ENCODE results near the gene ENC1. TPM values are rescaled to one million over a fixed set of nuclear protein-coding genes. Genes with fewer than 3 reads are reported as not detected.

ENC1 gene
- polyA plus RNA-seq, 1 donor = 102 TPM

DNA sequence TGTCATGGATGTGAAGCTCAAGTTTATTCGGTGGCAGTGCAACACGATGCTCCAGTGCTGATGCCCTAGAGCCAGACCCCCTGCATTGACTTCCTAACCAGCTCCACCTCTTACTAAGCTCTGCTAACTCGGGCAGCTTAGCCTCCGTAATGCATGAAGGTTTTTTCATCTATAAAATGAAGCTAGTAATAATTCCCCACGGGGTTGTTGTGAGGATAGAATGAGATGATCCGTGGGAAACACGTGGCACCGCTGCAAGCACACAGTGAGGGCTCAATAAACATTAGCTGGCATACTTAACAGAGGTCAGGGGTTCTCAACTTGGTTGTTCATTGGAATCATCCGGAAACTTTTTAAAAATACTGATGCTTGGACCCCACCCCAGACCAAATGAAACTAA, 6.8 kb downstream of the ENC1 start:
- no peak for DNase-seq

GRCh38 chr5:74632947-74633356, 7.6 kb downstream of the ENC1 start:
- DNase-seq = no peak

DNA sequence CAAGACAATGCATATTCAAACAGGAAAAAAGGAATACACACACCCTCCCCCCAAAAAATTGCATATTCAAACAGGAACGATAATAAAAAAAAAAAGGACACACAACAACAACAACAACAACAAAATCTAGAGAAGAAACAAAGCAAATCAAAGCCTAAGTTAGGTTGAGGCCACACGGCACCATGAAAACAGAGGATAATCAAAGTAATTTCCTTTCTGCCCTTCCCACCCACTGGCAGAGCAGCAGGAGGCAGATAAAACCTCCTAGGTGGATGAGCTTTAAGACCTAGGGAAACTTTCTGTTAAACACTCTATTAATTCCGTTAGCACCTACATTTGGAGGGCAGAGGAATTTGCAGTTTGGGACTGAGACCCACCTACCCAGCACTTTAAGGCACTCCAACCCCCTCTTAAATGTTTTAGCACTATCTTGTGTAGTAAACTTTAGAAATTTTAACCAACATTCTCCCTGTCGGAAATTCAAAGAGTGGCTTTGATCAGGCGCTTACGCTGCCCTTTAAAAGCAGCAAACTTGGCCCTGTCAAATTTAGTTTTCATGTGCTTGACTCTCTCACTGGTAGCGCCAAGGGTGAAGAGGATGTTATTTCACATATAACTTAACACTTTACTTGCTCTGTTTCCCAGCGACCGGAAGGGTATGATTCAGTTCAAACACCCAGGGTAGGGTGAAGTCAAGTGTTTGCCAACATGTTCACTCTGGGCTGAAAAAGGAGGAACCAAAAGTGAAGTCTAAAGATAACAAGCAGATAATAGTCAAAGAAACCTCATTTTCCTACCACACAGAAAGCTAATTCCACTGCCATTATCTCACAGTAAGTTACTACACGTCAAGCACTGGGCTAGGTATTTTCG, 9.2 kb downstream of the ENC1 start:
- no peak for DNase-seq

DNA sequence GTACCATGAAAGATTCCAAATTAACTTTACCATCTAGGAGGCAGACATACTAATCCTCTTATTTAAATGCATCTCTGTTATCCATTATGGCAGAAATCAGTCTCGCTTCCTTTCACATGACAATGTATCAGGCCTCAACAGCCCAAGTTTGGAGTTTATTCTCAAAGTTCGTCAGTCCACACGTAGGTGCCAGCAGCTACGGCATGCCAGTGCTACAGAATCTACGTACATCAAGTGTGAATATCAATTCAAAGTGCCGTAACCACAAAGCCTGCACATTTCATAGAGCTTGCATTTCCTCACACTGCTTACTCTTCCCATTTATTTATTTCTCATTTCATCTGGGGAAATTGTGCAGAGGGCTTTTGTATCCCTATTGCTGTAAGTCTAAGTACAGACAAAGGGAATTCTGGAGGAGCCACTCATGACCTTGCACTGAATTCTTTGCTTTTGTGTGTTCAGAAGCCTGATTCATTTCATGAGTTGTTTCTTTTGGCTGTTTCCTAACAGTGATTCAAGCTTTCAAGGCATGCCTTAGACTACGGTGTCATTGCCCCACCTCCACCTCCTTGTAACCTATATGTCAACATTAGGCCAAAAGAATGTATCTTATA, 10.0 kb downstream of the ENC1 start:
- no peak for DNase-seq

GRCh38 chr5:74629326-74629725, 11.2 kb downstream of the ENC1 start:
- no peak for DNase-seq

DNA sequence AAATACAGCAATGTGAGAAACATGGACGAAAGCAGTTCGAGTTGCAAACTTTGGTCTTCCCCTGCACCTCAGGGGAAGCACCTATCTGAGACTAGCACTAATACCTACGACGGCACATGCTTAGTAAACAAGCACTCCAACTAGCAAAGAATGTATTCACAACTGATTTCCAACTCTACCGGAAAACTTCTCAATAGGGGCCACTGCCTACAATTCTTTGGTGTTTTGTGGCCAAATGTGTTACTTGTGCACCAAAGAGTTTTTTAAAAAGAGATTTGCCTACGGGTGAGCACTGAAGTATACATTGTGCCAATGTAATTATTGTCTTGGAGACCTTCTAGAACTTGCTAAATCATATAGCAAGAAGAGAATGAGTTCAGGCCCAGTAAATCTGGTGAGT, 12.2 kb downstream of the ENC1 start:
- DNase-seq = no peak

DNA sequence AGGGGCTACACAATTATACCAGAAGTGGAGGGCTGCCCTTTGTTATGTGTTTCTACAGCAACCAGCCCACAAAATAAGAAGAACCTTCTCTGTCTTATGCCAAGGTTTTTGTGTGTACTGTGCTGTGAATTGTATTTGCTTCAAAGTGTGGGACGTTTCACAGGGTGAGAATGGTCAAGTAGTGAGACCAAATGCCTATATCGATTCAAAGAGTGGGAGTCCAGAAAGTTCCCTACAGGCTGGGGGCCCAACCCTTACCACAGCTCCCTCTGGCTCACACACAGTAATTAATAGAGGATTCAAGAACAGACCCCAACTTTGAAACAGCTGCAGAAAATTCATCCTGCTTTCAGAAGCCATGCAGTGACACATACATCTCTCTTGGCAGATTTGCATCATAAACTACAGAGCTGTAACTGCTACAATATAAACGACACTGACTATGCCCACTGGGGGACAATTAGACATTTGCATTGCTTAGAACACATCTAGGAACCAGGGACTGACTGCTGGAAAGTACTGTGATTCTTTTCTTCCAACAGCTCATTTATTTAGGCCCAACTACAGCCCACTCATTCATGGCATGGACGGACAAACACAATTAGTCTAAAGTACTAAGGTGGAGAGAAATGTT, 12.8 kb downstream of the ENC1 start:
- DNase-seq = no peak

DNA sequence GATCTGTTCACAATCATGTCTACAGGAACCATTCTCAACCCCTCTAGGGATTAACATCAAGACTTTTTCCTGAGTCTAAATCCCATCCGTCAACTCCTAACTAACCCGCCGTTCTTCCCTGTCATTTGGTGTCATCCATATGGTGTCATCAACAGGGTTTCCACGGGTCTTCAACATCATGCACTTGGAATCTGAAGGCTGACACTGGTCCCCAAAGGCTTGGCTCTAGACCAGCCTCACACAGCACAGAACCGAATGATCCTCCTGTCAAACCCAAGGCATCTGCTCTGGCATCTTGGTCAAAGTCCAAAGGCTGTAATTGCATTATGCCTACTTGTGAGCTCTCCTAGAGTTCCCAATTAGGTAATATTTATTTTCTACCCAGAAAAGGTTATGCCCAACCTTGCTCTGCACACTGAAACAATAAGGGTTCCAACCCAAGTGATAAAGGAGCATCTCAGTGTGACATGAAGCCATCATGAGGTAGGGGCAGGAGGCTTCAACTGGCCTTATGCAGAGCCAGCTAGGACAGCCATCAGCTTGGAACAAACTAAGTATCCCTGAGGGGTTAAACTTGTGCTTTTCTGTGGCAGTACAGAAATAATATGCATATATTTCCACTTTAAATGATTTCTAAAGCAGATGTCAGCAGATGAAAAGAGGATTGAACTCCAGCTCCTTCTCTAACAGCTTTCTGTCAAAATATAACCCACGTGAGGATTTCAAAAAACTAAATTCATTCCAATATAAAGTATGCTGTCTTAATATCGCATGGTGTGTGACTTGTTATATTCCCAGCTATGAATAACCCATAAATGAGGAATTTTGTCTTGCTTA, 13.9 kb downstream of the ENC1 start:
- DNase-seq = no peak

GRCh38 chr5:74625742-74626241, 14.7 kb downstream of the ENC1 start:
- DNase-seq = no peak

- DNase-seq = no peak
Measured at GRCh38 chr5:74624931-74625505, 15.5 kb downstream of the ENC1 start.

DNA sequence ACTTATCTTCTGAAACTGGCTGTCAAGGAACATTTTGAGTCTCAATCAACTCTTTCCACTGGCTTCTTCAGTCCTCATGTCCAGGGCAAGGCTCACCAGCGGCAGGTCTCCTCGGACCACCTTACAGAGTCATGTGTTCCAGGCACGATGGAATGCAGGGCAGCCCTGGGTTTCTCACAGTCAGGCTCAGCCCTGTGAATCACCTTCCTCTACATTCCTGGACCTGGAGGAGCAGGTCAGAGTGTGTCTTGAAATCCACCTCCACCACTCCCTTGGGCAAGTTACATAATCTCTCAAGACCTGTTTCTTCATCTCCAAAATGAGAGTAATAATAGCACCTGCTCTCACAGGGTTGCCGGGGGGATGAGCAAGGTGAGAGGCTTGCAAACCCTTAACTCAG, 16.0 kb downstream of the ENC1 start:
- DNase-seq = no peak

DNA sequence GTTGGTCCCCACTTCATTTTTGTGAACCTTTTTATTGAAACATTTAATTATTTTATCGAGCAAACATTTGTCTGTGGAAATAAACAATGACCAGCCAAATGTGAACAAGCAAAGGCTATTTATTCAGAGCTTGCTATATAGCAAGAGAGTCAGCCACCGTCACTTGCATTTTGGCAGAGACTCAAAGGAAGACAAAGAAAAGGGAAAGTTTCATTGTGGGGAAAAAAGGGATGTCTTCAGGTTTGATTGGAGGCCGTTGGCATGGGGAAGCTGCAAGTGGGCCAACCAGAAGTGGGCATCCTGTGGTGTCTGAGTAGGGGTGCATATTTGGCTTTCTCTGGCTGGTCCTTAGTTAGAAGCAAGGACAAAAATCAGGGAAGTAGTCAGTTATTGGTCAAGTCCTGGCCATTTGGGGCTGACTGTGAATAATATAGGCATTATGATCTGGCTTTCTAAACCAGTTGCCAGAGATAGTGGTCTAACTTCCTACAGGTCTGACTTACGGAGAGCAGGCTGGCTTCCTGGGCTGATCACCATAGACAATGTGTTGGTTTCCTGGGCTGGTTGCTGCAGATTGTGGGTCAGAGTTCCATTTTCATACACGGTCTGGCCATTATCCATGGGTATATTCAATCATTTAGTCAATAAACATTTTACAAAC, 16.6 kb downstream of the ENC1 start:
- DNase-seq = no peak

- no peak for DNase-seq
Measured at GRCh38 chr5:74623006-74623611, 17.4 kb downstream of the ENC1 start.

GRCh38 chr5:74622122-74622521, 18.4 kb downstream of the ENC1 start:
- DNase-seq = no peak

GRCh38 chr5:74621492-74621891, 19.0 kb downstream of the ENC1 start:
- no peak for DNase-seq

DNA sequence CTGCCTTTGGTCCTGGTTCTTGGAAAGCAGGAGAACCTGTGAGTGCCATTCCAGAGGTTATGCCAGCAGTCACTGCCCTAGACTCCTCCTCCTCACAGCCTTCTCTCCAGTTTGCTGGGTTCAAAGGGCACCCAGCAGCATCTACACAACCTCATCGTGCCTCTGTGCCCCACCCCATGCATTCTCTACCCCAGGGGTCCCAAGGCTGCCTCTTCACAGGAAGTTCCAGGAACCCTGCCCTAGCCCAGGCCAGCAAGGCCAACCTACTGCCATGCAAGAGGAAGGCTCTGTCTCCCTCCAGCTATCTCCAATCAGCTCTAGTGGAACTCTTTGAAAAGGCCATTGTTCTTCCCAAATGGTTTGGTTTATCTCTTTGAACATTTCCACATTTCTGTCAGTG, 21.2 kb downstream of the ENC1 start:
- no peak for DNase-seq

DNA sequence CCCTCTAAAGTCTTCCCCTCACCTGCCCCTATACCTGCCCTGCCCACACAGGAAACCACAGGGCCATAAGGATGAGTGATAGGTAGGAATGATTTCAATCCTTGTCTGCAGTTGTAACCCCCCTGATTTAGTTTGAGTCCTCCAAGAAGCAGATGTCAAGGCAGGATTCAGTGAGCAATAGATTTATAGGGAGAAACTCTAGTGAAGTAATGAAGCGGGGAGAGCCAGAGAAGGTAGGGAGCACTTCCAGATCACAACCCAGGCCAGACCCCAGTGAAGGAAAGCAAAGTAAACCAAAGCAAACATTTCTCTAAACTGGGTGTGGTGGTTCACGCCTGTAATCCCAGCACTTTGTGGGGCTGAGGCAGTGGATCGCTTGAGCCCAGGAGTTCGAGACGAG, 22.4 kb downstream of the ENC1 start:
- DNase-seq = no peak

DNA sequence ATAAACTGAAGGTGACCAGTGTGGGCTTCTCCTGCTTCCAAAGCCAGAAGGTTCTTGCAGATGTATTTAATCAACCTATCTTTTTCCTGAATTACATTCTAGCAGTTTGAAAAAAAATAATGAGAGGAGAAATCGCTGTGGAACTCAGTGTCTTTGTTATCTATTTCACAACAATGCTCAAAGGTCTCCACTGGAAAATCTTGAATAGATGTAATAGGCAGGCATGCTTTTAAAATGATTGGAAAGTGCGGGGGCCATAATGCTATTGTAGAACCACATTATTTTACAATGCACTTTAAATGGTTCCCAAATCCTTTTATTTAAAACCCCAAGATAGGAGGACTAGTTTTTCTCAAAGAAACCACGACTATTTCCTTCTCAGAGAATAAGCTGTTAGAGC, 23.3 kb downstream of the ENC1 start:
- DNase-seq = no peak

DNA sequence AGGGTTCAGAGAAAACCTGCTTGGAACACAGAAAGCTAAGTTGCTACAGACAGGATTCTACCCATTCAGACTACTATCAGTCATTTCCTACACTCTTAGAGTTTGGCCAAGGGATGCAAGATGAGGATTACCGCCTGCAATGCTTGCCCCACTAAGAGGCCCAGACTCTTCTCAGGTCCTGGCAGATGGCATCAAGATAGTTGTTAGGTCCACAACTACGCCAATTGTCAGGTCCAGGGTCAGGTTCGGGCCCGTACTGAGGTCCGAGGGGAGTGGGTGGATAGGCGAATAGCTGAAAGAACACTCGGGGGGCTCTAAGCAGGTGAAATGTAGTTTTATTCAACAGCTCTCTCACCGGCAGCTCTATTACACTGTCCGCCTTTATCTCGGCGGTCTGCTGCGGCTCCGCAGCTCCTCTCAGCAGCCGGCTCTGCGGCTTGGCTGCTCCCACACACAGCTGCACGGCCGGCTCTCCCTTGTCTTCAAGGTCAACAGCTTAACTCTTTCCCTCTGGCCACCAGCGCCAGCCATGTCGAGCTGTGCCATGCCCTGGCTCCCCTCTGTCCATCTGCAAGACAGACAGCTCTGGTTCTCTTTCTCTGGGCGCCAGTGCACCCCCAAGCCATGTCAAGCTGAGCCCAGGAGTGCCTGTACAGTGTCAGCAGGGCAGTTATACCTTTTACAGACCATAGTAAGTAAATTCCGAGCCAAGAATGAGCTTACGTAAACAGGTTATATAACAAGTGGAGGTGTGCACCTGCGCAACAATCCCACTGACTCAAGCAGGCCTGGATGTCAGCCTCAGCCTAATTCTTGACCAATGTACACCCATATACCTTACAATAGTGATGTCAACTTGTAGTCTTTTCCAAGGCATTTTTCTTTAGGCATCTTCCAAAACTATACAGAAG, 24.0 kb downstream of the ENC1 start:
- DNase-seq = peak; percentile 46

DNA sequence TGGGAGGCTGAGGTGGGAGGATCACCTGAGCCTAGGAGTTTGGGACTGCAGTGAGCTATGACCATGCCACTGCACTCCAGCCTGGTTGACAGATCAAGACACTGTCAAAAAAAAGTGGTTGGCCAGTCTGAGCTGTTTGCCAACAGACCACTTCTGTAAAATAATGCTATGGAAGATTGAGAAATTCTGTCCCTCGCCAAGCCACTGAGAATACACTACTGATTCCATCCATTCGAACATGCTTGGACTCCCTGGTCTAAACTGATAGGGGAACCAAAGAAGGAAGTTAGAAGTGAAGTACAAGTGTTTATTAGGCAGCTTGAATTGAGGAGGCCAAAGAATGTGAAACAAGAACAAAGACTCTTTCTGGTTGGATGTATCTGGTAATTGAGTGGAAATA, 27.2 kb downstream of the ENC1 start:
- DNase-seq = no peak
